ENCODE data around the gene TEX9.
"Not testable (repeated sequence)": the region's sequence is repeated elsewhere in the genome, so short reads cannot be mapped to it uniquely, and the experiment has no call there.

The TEX9 gene

DNA sequence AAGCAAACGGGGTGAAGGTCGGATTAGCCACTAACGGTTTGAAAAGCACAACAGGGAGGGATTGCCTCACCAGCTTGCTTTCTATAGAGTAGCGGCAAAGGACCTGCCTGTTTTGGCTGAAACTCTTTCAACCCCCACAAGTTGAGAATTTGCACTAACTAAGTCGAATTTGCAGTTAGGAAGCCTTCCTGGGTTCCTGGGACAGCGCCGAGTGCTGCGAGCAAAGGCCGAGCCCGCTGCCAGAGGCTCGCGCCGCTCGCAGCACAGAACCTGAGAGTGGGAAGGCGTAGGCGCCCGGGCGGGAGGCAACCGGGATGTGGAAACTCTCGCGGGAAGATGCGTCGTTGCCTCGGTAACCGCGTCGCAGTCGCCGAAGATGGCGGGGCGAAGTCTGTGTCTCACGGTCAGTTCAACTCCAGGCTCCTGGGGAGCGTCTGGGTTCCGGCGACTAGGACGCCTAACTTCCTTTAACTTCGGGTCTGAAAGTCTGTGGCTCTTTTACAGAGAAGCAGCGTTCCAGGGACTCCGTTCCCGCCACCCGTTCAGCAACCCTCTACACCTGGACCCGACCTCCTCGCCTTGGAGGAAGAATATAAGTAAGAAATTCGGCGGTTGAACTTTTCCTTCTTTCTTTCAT lies at the start of gene TEX9:
Gene TEX9, plus strand, starts transcription at position 352 of the 637 bp plus-strand sequence. Its CDS starts 25 bp downstream, at position 377.
- peak; percentile 85 for DNase-seq

DNA sequence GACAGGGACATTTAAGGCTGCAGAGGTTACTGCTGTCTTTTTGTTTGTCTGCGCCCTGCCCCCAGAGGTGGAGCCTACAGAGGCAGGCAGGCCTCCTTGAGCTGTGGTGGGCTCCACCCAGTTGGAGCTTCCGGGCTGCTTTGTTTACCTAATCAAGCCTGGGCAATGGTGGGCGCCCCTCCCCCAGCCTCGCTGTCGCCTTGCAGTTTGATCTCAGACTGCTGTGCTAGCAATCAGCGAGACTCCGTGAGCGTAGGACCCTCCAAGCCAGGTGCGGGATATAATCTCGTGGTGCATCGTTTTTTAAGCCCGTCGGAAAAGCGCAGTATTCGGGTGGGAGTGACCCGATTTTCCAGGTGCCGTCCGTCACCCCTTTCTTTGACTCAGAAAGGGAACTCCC lies 48.7 kb upstream of the TEX9 start:
- not testable (repeated sequence) for DNase-seq

DNA sequence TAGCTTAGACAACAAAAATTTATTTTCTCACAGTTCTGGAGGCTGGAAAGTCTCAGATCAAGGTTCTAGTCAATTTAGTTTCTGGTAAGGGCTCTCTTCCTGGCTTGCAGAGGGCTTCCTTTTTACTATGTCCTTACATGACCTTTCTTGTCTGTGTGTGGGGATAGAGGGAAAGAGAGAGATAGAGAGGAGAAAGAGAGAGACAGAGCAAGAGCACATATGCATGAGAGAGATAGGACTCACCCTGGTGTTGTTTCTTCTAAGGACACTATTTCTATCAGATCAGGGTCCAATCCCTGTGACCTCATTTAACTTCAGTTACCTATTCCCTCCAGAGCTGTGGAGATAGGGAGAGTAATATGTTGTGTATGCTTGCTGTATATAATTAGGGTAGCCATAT lies 44.9 kb upstream of the TEX9 start:
- DNase-seq: no peak

DNA sequence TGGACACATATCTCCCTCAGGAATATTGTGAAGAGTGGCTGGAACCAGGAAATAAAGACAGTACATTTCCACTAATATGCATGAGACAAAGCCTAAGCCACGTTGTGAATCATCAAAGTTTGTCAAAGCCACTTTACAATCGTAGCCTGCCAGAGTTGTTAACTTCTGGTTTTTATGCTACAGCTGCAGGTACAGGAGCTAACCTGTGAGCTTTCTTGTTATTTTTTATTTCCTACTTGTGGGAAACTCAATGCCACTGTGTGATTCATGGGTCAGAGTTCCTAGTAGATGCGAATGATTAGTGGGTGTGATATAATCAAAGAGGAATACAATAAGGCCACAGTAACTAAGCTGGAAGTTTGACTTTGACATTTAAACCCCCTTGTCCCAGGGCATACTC lies 44.4 kb upstream of the TEX9 start:
- no peak for DNase-seq

DNA sequence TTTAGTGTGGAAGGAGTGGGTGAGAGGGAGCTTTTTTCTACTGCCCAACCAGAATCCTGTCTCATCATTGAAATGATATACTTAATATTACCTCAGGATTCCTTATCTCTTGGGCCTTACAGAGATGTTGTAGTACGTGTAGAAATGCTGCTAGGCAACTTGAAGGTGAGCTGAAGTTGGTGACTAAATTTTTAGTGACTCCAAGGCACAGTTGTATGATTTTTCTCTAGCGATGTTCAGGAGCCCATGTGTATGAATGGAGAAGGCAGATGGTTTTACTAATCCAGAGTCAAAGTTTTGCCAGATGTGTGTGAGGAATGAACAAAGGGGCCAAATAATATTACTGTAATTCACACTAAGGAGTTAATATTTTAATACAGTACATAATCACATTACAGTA lies 42.8 kb upstream of the TEX9 start:
- no peak for DNase-seq

DNA sequence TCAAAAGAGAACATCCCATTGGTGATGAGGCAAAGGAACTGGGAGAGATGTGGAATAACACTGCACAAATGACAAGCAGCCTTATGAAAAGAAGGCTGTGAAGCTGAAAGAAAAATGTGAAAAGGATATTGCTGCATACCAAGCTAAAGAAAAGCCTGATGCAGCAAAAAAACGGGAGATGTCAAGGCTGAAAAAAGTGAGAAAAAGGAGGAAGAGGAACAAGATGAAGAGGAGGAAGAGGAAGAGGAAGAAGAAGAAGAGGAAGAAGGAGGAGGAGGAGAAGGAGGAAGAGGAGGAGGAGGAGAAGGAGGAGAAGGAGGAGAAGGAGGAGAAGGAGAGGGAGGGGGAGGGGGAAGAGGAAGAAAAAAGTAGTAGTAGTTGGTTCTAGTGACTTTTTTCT lies 41.8 kb upstream of the TEX9 start:
- no peak for DNase-seq

DNA sequence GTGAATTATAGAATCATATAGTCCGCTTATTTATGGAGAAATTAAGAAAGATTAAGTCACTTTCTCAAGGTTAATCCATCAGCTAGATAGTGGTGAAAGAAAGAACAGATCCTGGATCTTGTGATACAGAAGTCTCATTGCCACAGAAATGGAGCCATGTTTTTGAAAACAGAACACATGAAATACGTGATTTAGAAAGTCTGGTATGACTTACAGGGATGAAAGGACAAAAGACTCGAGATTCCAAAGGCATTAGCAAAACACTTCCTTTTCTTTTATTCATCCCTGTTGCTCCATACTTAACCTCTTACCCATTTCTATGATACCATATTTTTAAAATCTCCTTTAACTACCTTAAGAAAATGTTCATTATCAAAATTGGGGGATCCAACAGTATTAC lies 40.0 kb upstream of the TEX9 start:
- DNase-seq: no peak

DNA sequence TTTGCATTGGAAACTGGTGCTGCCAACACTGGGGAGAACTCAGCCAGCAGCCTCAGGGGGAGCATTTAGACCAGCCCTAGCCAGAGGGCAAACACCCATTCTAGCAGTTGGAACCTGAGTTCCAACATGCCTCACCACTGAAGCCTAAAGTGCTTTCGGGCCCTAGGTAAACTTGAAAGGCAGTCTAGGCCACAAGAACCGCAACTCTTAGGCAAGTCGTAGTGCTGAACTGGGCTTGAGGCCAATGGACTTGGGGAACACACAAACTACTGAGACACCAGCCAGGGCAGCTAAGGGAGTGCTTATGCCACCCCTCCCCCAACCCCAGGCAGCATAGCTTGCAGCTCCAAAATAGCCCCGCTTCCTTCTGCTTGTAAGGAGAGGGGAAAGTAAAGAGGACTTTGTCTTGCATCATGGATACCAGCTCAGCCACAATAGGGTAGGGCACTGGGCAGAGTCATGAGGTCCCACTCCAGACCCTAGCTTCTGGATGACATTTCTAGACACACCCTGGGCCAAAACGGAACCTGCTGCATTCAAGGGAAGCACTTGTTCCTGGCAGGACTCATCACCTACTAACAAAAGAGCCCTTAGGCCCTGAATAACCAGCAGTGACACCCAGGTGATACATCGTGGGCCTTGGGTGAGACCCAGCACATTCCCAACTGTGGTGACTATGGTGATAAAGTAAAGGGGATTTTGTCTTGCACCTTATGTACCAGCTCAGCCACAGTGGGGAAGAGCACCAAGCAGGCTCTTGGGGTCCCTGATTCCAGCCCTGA lies 37.3 kb upstream of the TEX9 start:
- DNase-seq: no peak

DNA sequence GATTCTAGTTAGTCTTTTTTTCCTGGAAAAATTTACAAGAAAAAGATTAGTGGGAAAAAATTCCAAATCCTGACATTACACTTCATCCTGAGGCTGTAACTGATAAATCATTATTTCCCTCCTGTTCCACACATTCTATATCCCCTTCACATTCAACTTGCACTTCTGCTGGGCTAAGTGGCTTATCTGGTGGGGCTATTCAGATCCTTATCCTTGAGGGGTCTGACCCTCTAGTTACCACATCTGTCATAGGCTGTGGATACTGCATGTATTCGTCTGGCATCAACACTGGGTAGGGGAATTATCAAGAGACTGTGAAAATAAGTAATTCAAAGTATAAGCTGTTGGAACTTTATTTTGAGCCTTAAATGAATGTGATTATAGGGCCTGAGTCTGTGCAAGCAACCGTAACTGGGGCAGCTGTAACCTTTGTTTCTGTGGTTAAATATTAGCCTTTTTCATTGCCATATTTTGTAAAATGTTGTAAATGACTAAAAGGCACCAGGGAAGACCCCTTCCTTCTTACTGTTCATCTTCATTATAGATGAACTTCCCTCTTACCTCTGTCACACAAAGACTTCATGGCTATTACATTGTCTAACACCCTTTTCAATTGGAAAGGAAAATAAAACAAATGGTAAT lies 28.0 kb upstream of the TEX9 start:
- no peak for DNase-seq

DNA sequence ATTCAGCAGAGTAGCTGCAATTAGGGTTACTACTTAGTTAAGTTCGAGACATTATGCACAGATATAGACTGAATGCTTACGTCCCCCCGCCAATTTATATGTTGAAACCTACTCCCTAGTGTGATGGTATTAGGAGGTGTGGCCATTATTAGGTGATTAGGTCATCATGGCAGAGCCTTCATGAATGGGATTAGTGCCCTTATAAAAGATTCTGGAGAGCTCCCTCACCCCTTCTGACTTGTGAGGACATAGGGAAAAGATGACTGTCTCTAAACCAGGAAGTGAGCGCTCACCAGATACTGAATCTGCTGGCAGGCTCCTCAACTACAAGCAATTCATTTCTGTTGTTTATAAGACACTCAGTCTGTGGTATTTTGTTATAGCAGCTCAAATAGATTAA lies 25.6 kb upstream of the TEX9 start:
- DNase-seq: no peak

DNA sequence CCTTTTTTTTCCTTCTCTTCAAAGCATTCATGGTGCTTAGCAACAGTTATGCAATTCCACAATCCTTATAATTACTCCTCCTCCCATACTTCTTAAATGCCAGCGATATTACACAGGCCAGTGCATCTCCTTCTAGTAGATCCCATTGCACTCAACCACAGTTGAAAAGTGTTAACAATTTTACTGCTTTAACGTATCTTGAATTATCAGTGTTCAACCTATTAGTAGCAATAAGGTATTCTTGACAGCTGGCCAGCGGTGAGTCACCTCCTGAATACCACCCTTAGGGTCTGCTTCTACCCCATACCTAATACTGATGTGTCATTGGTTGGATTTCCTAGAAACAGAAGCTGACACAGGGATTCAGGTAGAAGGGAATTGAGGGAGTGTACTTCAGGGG lies 24.0 kb upstream of the TEX9 start:
- no peak for DNase-seq

DNA sequence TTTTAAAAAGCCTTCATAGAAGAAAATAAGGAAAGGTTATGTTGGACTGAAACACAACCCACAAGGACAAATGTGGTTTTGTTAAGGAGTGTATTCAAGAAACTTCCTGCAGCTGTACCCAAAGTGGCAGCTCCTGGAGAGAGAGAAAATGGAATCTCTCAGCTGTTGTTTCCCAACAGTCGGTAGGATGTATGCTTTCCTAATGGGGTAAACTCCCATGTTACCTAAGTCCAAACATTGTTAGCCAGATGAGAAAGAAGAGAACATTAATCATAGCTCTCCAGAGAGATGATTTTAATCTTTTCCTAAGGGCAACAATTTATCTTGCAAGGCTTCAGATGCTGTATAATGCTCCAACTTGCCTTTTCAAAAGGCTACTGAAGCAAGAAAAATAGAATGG lies 22.6 kb upstream of the TEX9 start:
- no peak for DNase-seq

DNA sequence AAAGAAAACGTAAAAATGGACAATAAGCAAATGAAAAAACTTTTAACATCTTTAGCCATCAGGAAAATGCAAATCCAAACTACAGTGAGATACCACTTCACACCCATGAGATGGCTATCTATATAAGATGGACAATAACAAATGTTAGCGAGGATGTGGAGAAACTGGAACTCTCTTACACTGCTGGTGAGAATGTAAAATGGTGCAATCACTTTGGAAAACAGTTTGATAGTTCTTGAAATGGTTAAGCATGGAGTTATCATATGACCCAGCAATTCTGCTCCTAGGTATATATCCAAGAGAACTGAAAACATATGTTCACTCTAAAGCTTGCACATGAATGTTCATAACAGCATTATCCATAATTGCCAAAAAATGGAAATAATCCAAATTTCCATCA lies 21.3 kb upstream of the TEX9 start:
- DNase-seq: no peak

DNA sequence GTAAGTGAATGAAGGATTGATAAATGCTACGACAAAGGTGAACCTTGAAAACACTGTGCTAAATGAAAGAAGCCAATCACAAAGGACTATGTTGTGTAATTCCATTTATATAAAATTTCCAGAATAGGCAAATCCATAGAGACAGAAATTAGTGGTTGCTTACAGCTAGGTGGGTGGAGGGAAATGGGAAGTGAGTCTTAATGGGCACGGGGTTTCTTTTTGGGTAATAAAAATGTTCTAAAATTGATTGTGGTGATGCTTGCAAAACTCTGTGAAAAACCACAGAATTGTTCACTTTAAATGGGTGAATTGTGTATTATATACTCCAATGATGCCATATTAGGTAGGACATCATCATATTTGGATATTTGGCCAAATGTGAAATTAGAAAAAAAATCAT lies 20.9 kb upstream of the TEX9 start:
- DNase-seq: no peak

DNA sequence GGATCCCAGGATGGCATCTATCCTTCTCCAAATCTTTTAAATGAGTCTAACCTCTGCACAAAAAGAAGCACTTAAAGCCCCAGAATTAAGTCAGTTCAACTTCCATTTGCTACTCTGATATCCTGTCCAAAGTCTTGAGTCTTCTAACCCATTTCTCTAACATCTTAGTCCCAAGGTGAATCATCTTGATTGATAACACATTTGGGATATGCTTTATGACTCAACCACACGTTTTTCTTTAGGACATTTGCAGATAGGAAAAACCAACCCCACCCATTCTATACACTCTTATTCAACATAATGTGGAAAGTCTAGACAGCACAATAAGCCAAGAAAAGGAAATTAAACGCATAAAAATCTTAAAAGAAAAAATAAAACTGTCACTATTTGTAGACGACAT lies 18.8 kb upstream of the TEX9 start:
- no peak for DNase-seq

DNA sequence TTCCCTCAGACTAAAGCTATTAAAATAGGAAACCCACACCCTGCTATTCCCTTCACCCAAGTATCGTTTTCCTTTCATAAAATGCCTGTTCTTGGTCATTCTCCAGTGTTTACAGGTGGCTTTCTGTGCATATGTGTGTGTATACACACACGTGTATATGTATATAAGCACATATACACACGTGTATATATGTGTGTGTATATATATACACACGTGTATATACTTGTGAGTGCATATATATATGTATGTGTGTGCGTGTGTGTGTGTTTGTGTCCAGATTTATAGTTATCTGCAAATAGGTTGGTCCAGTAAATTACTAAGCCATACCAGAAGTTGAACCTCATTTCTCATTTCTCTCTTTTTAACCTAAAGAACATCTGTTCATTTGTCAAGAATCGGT lies 15.7 kb upstream of the TEX9 start:
- no peak for DNase-seq

DNA sequence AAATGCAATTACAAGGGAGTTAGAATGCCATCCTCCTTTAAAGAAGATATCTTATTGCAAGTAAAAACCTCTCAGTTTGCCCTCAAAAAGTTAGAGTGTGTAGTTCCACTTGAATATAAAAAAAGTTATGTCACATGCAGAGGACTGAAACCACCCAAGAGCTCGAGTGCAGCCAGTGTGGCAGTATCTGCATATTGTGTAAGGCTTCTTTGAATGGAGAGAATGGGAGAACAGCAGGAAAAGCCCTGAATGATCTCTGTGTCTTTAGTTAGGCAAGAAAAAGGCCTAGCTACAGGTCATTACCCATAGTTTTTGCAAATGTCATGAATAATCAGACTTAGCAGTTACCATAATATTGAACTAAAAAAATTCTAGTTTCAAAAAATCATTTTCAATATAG lies 13.9 kb upstream of the TEX9 start:
- DNase-seq: no peak

DNA sequence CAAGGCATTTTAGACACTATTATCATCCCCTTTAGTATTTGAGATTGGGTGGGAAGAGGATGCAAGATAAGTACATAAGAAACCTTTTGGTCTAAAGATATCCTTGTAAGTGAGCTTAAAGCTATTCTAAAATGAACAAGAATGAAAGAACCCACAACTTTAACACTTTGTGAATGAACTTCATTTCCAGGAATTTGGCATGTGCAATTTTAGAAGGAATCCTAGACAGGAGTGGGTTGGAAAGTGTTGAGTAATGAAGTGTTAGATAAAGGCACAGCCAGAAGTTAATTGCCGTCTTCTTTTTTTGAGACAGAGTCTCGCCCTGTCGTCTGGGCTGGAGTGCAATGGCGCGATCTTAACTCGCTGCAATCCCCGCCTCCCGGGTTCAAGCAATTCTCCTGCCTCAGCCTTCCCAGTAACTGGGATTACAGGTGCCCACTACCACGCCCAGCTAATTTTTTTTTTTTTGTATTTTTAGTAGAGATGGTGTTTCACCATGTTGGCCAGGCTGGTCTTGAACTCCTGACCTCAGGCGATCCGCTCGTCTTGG lies 13.2 kb upstream of the TEX9 start:
- DNase-seq: no peak

DNA sequence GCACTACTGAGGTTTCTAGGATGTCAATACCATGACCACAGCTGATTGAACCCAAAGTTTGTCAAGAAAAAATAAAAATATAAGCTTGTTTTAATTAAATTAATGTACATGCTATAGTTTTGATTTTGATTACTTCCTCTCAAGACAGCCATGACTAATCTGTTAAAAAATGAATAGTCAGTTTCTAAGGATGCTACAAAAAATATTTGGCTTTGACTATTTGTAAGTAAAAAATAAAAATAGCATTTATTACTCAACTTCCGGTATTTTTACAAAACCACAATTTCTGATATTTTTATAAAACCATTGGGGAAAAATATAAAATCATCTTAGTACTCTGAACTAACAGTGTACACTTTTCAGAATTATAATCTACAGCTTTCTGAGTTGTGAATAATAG lies 12.1 kb upstream of the TEX9 start:
- no peak for DNase-seq

DNA sequence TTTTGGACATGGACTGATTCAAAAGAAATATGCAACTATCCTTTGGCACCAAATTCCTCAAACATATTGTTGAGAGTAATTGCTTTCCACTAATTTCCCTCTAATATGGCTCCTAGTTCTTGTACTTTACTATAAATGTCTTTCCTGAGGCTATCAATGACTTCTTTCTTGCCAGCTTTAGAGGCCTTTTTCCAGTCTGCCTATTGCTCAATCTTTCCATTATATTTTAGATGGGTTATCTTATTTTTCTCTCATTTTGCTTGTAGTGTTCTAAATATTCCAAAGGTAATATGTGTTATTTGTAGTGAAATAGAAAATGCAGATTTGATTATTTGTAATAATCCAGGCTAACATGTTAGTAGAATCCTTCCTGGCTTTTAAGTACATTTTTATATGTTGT lies 11.5 kb upstream of the TEX9 start:
- no peak for DNase-seq

DNA sequence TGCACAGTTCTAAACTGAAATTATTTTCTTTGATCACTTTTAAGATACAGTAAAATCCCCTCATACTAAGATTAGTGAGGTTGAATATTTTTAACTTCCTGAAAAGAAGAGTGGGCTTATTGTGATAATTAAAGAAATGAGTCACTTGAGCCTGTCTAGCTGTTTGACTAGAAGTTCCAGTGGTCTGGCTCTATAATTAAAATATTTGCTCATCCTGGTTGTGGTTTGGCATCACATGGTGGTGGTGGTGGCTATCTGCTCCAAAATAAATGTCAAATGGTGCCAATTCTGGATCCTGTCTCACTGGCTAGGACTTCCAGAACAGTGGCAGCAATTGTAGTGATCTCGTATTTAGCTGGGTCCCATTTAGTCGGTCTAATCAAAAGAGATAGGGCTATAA lies 8.6 kb upstream of the TEX9 start:
- DNase-seq: no peak

DNA sequence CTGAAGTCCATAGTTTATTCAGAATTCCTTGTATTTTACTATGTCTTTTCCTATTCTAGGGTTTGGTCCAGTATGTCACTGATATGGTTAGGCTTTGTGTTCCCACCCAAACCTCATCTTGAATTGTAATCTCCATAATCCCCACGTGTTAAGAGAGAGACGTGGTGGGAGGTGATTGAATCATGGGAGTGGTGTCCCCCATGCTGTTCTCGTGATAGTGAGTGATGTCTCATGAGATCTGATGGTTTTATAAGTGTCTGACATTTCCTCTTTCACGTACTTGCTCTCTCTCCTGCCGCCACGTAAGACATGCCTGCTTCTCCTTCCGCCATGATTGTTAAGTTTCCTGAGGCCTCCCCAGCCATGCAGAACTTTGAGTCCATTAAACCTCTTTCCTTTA lies 6.6 kb upstream of the TEX9 start:
- no peak for DNase-seq

DNA sequence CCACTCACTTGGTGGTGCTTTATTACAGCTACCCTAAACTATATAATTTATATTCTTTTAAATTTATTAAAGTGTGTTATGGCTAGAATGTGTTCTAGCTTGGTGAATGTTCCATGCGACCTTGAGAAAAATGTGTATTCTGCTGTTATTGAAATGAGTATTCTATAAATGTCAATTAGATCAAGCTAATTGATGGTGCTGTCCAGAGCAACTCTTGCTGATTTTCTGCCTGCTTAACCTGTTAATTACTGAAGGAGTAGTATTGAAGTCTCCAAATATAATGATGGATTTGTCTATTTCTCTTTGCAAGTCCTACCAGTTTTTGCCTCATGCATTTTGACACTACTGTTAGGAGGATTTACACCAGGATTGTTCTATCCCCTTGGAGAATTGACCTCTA lies 3.2 kb upstream of the TEX9 start:
- no peak for DNase-seq

DNA sequence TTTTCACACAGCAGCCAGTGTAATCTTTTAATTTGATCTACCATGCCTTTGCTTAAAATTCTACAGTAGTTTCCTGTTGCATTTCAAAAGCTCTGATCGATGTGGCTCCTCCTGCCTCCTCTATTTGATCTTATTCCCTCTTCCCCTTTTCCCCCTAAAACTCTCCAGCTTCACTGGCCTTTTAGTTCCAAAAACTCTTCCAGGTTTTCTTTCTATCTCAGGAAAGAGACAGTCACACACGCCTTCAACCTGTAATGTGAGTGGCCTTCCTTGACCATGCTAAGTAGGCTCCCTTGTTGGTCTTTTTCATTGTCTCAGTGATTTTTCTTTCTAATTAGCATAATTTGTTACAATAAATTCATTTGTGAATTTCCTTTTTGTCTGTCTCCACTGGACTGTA lies 985 bp downstream of the TEX9 start:
- no peak for DNase-seq

Measured in activated effector memory CD4-positive, alpha-beta T cell treated with anti-CD3 and anti-CD28 coated beads, Interleukin-2, amount 50 U/mL, for 16 hours (primary cell).